ENCODE measurements around the gene PDCL3.

Gene PDCL3

DNA sequence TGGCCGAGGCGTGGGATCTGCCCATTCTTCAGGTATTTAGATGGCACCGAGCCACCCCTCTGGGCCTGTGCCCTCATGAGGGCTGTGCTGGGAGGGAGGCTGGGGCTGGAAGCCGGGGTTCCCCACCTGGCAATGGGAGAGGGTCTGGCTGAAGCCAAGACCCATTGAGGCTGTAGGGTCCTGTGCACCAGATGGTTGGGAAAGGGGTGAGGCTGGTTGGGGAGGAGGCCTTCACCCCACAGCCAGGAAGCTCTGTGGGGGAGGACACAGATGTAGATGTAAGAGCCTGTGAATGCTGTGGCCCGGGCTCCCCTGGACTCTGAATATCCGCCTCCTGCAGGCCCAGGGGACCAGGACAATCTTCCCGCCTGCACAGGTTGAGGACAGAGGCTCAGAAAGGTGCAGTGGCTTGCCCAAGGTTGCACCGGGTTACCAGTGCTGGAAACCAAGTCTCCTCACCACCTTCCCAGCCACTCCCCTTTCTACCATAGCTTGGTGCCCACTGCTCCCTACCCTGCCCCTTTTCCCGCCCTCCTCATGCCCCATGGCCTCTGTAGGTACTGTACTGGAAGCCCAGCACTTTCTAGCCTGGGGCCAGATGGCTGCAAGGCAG, 49.7 kb downstream of the PDCL3 start:
- ATAC-seq, result no peak

DNA sequence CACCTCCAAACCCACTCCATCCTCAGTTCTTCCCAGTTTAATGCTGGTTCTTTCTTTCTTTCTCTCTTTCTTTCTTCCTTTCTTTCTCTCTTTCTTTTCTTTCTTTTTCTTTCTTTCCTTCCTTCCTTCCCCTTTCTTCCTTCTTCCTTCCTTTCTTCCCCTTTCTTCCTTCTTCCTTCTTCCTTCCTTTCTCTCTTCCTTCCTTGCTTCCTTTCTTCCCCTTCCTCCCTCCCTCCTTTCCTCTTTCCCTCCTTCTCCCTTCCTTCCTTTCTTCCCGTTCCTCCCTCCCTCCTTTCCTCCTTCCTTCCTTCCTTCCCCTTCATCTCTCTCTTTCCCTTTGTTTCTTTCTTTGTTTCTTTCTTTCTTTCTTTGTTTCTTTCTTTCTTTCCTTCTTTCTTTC, 50.9 kb downstream of the PDCL3 start:
- ATAC-seq, result no peak

DNA sequence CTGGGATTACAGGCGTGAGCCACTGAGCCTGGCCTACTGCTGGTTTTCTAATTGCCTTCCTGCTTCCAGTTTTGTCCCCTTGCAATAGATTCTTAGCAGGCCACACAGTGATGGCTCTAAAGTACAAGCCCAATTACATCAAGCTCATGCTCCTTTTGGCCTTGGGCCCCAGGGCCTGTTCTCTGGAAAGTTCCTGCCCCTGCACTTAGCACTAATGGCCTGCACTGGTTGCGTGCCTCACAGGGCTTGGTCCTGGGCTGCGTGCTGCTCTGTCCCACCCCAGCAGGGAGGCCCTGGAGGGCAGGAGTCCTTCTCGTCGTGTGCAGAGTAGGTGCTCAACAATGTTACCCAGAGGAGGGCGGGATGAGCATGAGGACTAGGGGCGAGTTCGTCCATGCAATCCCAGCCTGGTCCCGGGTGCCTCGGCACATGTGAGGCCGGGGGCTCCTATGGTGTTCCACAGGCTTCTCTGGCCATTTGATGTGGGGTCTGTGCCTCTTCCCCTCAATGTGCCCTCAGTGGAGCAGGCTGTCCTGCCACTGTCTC, 51.7 kb downstream of the PDCL3 start:
- ATAC-seq, result no peak

DNA sequence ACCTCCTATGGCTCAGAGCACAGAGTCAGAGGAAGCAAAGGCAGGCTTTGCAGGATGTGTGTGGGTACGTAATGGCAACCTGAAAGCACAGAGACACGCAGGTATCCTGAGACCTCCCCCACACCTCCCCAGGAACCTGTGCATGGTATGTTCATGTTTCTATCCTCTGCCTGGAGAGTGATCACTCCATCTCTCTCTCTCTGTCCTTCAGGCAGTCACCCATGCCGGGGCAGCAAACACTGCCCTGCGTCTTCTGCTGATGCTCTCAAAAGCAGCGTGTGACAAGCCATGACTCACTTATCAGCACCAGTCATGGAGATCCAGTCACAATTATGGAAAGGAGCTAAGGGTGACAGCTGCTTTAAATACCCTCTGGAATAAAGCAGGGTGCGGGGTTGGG, 52.7 kb downstream of the PDCL3 start:
- ATAC-seq, result no peak

DNA sequence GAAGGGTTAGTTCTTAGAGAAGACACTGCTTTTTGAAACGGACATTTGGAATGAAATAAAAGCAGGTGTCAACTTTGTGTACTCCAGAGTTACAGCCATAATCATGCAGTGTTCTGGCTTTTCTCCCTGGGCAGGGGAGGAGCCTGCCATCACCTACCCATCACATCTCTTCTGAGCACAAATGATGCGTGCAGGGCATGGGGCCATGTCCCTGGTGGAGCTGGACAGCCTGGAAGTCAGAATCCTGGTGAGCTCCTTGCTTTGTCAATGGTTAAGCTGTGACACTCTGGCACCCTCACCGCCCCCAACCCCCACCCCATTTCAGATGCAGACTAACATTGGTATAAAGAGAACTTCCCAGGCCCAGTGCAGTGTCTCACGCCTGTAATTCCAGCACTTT, 53.1 kb downstream of the PDCL3 start:
- no peak for ATAC-seq

DNA sequence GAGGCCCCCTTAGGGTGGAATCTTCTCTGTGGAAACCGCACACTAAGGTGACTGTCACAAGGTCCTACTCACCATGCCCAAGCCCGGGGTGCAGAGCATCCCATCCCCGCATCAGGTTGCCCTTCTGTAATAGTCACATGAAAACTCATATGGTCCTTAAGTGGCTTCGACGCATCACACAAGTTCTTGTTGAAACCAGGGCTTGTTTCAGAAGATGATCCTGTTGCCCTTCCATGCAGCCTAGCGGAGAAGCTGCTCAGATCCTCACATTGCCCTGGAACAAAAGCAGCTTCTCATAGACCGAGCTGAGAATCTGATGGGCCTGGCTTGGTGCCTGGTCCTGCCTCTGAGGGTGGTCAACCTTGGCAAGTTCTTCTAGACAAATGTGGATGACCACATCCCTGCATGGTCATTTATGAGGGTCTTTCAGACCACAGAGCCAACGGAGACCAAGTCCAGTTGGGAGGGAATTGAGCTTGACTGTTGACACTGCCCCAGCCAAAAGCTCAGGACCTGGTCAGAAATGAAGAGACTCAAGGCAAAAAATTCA, 54.1 kb downstream of the PDCL3 start:
- ATAC-seq, result no peak

DNA sequence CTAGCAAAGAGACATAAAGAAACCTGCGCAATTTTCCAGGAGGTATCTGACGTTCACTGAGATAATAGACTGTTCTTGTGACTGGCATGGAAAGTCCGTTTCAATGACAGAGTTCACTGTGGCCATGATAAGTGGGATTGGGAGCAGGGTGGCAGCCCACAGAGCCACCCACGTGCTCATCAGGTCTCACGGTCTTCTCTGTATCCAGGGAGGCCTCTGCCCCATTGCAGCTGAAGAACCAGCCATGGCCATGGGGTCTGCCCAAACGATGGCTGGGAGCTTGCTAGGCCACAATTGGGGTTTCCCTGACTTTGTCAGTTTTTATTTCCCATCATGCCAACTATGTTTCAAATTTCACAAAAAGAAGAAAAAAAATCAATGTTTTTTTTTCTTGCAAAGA, 57.2 kb downstream of the PDCL3 start:
- ATAC-seq, result no peak

DNA sequence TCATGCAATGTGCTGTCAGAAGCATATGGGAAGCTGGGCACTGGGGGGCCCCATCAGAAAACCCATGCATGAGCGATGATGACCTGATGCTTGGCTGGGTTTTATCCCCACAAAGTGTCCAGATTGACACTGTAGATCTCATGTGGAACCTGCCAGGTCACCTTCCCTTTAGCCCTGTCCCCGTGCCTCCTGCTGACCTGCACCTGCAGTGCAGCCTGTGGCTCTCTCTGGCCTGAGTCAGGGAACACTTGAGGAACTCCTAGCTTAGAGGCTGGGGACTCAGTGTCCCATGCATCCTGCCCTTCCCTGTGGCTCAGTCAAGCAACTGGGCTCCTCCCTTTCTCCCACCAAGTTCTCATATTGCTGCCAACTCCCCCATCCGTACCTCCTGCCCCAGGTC, 57.7 kb downstream of the PDCL3 start:
- no peak for ATAC-seq

DNA sequence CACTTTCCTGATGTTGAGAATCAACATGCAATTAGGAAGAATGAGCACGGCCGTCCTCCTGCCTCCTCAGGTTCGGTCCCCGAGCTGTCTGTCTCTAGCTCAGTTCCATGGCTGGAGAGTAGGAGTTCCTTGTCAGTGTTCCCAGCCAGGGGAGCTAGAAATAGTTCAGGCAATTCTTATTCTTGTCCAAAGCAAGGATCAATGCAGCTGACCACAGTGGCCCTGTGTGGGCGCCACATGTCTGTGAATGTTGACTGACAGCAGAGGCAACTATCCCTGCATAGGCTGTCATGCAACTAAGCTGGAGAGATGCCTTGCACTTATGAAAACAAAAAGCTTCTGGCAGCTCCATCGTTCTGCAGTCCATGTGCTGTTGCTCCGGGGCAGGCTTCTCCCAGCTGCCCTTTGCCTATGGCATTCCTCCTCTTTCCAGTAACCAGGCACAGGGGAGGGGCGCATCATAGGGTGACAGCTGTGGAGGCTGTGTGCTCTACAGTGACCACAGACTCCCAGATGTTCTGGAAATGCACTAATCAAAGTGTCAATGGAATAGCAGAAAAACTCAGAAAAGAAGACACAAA, 58.7 kb downstream of the PDCL3 start:
- ATAC-seq, result no peak

DNA sequence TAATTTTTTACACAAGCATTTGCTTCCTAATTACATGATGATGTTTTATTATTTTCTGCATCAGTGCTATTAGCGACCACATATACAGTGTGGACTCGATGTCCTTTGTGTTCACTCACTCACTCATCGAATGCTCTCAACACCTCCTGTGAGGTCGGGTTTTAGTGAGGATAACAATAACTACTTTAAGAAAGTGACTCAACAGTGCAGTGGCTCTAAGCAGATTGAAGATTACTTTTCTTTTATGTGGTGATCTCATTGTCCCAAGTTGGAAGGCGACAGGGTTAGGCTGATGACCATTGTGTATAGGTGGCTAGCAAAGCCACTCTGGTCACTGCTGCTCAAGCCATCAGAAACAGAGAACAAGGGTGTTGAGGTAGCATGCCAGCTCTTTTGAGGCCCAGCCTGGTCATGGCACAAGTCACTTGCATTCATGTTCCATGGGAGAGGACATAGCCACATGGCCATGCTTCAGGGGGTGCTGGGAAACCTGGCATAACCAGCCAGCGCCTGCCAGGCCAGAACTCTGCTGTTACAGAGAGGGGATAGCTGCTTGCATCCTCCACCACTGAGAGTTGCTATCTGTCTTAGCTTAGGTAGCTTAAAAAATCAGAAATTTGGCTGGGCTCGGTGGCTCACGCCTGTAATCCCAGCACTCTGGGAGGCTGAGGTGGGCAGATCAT, 60.4 kb downstream of the PDCL3 start:
- ATAC-seq, result no peak

DNA sequence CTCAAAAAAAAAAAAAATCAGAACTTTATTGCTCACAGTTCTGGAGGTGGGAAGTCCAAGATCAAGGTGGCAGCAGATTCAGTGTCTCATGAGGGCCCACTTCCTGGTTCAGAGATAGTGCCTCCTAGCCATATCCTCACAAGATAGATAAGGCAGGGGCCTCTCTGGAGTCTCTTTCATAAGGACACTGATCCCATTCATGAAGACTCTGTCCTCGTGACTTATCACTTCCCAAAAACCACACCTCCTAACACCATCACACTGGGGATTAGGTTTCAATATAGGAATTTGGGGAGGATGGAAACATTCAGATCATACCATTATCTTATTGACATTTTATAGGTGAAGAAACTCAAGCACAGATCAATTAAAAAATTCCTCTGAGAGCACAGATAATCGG, 61.1 kb downstream of the PDCL3 start:
- no peak for ATAC-seq

DNA sequence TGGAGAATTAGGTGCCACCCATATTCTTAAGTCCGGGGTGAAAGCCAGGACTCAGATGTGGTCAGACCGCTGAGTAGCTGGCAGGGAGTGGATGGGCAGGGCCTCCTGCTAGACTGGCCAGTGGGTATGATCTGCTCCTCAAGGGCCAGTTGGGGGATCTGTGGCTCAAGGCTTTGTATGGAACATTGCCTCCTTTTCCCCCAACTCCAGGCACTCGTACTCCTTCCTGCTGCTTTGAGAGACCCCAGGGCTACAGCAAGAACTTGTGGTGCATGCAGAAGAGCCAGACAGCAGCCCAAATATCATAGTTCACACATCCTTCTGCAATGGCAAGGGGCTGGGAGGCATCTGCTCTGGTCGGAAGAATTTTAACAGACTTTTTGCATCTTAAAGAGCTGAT, 61.7 kb downstream of the PDCL3 start:
- no peak for ATAC-seq

DNA sequence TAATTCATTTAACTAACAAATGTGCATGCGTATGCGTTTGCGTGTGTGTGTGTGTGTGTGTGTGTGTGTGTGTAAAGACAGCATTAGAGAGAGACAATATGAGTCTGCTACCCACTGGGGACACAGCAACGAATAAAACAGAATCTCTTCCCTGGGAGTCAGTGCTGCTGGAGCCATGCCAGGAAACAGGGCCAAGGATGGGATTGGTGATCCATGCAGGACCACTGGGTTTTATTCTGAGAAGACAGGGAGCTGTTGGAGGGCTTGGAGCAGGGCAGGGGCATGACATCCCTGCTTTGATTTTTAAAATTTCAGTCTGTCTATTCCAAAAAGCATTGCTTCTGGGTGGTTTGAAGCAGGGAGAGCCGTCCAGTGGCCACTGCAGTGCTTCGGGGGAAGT, 62.9 kb downstream of the PDCL3 start:
- no peak for ATAC-seq
